Measurements from ENCODE around the gene NAP1L1.

Gene NAP1L1, protein sequence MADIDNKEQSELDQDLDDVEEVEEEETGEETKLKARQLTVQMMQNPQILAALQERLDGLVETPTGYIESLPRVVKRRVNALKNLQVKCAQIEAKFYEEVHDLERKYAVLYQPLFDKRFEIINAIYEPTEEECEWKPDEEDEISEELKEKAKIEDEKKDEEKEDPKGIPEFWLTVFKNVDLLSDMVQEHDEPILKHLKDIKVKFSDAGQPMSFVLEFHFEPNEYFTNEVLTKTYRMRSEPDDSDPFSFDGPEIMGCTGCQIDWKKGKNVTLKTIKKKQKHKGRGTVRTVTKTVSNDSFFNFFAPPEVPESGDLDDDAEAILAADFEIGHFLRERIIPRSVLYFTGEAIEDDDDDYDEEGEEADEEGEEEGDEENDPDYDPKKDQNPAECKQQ

DNA sequence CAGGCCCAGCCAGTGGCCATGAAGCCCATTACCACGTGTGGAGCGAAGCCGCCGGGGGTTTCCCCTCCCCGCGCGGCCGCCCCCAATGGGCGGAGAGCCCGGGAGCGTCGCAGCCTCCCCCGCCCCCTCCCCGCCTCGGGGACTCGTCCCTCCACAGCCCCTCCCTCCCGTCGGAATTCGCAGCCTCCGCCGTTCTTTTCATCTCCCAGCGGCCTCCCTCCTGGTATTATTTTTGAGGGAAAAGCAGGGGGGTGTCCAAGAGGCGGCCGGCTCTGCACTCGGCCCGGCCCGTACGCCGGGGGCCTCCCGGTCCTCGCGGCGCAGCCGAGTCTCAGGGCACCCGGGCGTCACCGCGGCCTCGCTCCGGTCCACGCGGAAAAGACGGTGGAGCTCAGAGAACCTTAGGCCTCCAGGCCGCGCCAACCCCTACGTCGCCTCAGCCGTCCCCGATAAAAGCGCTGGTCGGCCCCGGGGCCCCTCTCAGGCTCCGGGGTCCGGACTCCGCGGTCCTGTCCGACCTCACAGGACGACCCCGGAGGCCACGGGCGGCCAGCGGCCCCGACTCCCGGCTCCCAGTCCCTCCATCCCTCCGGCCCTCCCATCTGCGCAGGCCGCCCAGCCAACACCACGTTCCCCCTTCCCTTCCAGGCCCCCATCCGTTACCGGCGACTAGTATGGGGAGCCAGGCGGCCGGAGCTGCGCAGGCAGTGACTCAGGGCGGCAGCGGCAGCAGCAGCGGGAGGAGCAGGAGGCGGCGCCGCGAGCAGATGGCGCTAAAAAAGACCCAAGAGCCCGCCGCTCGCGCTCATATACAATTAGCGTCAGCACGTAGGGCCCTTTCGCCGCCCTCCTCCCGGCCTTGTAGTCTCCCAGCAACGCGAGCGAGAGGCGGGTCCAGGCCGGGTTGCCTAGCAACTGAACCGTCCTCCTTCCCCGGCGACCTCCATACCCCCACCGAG is at the start of gene NAP1L1:
TSS of gene NAP1L1 (minus strand) at position 782 of the 959 bp plus-strand sequence. CDS start 10,466 bp downstream, outside the sequence.
- peak; percentile 91 to 96 (median 93) for DNase-seq (ENCODE audit: low read depth in 3 of 3)

DNA sequence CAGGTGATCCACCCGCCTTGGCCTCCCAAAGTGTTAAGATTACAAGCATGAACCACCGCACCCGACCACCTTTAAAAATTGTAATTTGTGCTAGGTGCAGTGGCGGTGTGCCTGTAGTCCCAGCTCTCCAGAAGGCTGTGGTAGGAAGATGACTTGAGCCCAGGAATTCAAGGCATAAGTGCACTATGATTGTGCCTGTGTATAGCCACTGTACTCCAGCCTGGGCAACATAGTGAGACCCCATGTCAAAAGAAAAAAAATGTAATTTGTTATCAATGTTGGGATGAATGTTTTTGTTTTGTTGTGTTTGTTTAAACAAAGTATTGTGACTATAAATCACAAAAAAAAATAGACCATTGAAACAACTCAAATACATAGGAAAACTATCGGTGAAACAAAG is 43.1 kb upstream of the NAP1L1 start:
- DNase-seq (ENCODE audit: low read depth in 3 of 3) = no peak

DNA sequence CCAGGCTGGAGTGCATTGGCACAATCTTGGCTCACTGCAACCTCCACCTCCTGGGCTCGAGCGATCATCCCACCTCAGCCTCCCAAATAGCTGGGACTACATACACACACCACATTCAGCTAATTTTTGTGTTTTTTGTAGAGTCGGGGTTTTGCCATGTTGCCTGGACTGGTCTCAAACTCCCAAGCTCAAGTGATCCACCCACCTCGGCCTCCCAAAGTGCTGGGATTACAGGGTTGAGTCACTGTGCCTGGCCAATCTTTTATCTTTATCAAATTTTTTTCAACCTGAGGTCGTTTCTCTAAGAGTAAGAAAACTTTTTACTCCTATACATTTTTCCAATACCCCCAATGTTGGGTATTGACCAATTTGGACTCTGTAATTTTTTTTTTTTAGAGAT is 40.0 kb upstream of the NAP1L1 start:
- no peak for DNase-seq (ENCODE audit: low read depth in 3 of 3)

DNA sequence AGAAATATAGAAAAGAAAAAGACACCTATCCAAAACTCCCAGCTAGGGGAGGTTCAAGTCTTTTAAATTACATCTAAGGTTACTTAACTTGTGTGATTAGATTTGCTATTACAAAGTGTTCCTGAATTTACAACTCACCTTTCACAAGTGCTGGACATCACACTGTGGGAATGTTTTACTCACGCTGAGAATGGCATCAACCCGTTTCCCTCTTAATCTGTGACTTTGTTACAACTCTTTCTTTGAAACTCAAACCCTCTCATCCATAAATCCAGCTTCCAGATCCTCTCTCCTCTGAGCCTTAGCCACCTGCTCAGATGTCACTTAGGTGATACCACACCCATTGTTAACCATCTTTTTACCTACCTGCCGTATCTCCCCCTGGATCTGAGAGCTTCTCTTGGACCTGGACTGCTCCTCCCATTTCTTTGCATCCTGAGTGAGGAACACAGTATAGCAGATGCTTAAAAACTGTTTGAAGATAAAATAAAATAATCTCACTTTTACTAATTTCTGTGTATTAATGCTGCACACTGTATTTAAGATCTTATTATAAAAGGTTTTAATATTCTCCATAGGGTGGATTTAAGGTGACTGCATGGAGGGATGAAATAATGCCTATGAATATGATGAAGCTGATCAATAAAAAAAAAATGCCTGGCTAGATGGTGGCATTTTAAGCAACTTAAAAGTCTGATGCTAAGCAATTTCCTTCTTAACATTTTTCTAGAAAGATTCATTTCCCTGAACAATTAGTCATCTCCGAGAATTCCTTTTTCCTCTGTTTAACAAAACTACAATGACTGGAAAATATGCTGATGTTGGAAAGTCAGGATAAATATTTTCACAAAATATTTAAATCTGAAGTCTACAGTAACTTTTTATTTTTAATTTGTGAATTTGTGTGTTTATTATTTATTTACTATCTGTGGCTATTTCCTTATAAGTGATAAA is 39.1 kb upstream of the NAP1L1 start:
- no peak for DNase-seq (ENCODE audit: low read depth in 3 of 3)

DNA sequence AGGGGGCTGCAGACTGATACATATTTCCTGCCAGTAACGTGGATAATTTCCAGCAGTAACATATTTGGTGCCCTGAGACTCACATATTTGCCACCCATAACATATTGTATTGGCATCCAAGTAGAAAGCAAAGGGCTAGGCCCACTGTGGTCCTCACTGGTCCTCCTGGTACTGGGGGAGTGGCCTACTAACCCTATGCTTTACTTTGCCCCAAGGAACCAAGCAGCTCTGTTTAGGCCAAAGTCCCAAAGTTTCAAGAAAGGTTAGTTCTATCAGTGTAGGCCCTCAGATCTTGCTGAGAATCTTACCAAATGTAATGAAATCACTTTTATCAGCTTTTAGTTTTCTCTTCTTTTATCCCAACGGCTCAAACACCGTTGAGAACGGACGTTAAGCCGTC is 35.4 kb upstream of the NAP1L1 start:
- DNase-seq (ENCODE audit: low read depth in 3 of 3) = no peak

DNA sequence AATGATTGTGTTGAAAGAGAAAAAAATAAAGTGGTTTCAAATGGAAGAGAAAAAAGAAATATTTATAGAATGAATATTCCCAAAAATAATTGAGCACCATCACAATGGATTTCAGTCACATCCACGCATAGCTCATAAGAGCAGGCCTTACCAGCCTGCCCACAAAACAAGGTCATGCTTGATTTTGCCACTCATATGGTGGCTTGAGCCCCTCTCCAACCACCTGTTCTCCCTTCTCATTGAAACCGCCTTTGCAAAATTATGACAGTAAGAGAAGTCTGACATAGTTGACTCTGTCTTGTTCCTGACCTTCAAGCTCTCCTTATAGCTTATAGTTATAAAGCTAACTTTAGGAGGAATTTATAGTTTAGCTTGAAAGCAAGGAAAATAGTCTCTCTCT is 33.3 kb upstream of the NAP1L1 start:
- DNase-seq (ENCODE audit: low read depth in 3 of 3) = no peak

DNA sequence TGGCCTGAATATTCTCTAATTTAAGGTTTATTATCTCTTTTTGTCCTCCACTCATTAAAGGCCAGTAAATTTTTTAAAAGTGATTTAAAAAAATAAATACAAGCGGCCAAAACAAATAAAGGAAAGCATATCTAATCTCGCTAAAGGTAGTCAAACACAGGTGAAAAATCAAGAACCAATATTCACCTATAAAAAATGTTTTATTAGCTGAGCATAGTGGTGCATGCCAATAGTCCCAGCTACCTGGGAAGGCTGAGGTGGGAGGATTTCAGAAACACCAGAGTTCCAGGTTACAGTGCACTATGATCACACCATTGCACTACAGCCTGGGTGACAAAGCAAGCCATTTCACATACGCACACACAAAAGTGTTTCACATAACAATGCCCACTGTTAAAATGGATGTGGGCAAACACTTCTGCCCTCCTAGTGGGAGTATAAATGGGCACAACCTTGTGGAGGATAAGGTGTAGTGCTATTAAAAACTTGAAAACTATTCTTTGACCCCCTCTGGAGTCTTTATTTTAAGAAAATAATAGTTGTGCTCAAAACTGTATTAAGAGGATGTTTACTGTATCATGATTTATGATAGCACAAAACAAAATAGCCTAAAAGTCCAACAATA is 32.7 kb upstream of the NAP1L1 start:
- no peak for DNase-seq (ENCODE audit: low read depth in 3 of 3)

DNA sequence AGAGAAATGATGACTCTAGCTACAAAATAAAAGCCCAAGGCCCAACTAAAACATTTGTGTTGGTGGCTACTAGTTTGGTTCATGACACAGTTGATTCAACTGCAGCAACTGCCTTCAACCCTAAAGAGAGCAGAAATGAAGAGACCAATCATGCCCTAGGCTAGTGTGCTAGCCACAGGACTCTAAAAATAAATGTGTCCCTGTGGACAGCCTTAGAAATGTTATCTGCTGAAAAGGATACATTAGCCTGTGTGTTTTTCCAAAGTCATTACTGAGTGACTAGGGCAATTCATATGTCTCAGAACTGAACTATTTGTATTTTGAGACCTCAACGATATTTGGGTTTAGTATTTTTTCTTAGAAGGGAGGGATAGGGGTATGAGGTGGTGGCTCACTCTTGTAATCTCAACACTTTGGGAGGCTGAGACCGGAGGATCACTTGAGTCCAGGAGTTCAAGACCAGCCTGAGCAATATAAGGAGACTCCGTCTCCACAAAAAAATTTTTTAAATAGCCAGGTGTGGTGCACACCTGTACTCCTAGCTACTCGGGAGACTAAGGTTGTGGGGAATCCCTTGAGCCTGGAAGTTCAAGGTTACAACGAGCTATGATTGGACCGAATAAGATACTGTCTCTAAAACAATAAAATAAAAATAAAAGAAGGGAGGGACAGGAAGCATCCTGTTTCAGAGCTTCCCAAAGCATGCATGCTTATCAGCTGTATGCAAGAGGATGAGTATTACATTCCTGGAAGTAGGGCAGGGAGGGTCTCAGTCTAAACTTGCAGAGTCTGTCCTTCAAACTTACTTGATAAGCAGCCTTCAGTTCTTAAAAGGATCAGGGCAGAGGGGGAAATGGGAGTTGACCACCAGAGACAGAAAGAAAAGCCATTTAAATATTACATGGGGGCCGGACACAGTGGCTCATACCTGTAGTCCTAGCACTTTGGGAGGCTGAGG is 29.6 kb upstream of the NAP1L1 start:
- no peak for DNase-seq (ENCODE audit: low read depth in 3 of 3)

DNA sequence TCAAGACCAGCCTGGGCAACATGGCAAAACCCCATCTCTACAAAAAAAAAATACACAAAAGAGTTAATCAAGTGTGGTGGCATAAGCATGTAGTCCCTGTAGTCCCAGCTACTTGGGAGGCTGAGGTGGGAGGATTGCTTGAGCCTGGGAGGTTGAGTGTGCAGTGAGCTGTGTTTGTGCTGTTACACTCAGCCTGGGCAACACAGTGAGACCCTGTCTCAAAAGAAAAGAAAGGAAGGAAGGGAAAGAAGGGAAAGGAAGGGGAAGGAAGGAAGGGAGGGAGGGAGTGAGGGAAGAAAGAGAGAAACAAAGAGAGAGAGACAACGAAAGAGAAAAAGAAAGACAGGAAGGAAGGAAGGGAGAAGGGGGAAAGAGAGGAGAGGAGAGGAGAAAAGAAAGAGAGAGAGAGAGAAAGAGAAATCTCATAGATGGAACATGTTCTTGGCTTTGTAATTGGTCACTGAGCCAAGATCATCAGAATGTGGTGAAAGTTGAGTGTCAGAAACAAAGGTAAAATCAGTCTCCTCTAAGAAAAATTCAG is 26.8 kb upstream of the NAP1L1 start:
- DNase-seq (ENCODE audit: low read depth in 3 of 3) = no peak

DNA sequence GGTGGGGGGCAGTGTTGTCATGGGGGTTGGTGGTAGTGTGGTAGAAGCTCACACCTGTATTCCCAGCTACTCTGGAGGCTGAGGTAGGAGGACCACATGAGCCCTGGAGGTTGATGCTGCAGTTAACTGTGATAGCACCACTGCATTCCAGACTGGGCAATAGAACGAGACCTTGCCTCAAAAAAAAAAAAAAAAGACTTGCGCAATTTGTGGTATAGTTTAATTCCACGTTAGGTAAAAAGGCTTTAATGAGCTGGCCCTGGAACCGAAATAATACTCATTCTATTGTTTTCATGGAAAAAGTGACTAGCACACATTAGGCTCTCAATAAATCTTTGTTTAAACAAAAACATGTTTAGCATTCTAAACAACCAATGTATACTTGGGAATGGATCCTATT is 25.4 kb upstream of the NAP1L1 start:
- DNase-seq (ENCODE audit: low read depth in 3 of 3) = no peak

DNA sequence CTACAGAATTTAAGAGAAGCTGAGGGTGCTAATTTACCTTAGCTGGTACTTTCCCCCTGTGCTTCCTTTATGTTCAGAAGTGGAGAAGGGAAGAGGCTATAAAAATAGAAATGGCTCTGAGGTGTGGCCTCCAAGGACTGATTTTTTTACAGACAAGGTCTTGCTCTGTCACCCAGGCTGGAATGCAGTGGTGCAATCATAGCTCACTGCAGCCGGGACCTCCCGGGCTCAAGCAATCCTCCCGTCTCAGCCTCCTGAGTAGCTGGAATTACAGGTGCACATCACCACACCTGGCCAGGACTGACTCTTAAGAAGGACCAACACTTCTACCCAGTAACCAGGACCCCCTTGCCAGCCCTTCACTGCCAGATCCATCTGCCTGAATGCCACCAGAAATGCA is 23.9 kb upstream of the NAP1L1 start:
- no peak for DNase-seq (ENCODE audit: low read depth in 3 of 3)

DNA sequence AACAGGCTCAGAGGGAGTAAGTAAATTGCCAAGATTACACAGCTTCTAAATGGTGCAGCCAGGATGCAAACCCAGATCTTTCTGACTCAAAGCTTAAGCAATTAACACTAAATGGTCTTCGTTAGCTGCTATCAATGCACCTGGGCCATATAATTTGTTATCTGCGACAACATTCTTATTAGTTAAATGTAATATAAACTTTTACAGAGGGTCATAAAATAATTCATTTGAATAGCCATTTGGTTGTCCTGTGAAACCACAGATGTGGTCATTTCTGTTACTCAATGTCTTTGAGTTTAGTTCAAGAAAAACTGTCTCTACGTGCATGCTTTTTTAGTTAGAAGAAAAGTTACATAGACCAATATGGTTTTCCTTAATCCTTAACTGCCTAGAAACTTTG is 22.1 kb upstream of the NAP1L1 start:
- no peak for DNase-seq (ENCODE audit: low read depth in 3 of 3)

DNA sequence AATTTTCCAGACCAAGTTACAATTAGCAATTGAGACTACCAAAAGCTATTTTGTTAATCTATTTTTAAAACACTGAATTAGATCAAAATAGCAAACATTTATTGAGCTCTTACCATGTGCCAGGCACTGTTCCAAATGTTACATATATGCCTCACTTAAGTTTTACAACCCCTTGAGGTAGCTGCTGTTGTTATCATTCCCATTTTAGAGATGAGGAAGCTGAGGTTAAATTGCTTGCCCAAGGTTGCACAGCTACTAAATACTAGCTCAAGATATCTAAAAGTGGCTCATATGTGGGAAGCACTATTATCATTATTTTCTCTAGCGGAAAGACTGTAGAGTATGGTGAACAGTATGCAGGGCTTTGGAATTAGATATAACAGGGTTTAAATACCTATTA is 19.5 kb upstream of the NAP1L1 start:
- DNase-seq (ENCODE audit: low read depth in 3 of 3) = no peak

DNA sequence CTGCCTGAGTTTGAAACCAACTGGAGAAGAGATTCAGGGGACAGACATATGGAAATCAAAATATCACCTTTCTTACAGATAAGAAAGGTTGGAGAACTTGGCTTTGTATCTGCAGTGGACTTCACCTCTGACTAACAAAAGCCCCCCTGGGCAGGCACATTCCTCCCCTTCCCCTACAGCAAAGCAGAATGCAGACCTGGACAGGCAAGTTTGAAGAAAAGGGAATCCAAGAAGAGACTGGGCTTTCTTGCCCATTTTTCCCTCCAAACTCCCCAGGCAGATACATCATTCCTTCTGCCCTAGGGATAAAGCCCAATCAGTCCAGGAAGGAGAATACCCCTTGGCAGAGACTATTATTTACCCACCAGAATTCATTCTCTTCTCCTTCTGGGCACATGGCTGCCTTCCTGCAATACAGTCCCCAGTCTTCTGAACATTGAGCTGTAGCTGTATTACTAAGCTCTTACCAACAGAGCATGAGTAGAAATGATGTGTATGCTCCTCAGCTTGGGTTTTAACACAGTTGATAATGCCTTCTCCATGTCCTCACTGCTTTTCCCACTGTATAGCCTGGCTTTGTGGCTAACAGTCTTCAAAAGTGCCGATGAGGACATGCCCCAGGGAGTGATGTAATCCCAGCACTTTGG is 17.4 kb upstream of the NAP1L1 start:
- no peak for DNase-seq (ENCODE audit: low read depth in 3 of 3)

DNA sequence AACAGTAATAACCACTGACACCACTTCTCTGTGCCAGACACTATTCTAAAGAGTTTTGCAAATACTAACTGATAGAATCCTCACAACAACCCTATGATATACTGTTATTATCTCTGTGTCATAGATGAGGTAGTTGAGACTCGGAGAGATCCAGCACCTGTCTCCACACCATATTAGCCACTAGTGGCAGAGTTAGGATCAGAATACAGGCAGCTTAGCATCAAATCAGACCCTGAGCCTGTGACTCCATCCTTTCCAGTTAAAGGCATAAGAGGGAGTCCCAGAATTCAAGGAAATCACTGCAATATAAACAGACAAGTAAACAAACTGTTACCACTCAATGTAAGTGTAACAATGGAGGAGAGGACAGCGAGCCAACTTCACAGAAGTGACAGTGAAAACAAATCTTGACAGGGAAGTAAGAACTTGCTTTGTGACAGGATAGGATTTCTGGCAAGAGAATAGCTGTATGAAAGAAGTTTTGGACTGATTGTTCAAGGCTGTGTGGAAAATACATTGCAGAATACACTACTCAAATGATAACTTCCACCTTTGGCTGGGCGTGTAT is 11.7 kb upstream of the NAP1L1 start:
- DNase-seq (ENCODE audit: low read depth in 3 of 3) = no peak

DNA sequence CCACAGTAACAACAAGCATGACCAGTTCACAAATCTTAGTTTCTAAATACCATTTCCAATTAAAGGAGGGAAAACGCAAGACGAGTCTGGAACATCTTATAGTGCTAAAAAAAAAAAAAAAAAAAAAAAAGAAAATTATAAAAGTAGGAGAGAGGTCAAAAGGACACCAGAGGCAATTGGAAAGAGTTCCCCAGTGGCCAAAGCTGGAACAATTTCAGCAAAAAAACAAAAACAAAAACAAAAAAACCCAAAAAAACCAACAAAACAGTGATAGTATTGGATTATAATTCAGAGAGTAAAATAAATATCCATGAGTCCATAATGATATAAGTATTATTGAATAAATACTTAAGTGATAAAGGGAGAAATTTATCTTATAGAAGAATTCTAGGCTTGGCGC is 10.3 kb upstream of the NAP1L1 start:
- no peak for DNase-seq (ENCODE audit: low read depth in 3 of 3)

DNA sequence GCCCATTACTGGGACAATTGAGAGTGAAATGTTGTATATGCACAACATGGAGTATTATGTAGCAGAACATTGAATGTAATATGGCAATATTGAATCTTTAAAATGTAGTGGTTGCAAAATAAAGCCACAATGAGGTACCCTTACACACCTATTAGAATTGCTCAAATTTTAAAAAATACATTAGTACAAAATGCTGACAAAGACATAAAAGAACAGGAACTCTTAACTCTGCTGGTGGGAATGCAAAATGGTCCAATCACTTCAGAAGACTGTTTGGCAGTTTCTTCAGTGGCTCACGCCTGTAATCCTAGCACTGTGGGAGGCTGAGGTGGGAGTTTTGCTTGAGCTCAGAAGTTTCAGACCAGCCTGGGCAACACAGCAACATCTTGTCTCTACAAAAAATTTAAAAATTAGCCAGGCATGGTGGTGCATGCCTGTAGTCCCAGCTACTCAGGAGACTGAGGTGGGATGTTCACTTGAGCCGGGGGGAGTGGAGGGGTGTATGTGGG is 6.8 kb upstream of the NAP1L1 start:
- no peak for DNase-seq (ENCODE audit: low read depth in 3 of 3)

DNA sequence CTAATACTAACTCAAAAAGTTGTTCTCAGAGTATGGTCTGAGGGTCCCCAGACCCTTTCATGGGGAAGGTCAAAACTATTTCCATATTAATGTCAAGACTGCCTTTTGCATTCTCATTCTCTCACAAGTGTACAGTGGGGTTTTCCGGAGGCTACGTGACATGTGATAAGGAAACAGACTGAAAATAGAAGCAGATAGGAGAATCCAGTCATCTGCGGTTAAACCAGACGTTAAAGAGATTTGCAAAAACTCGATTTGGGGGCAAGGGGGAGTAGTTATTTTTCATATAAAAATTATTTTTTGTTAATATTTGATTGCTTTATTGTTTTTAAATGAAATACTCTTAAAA is 1.0 kb upstream of the NAP1L1 start:
- DNase-seq (ENCODE audit: low read depth in 3 of 3) = peak in 1 of 3 experiments; percentile 10

Data from stimulated activated CD4-positive, alpha-beta T cell treated with anti-CD3 and anti-CD28 coated beads, TNF-alpha, amount 100 ng/mL, for 4 hours (primary cell).